IPS-18a (cell line): ENCODE measurements around the gene TGM1.
"Not testable (repeated sequence)": the region's sequence is repeated elsewhere in the genome, so short reads cannot be mapped to it uniquely, and the experiment has no call there.

ENCODE experiments used
- H3K27ac ChIP-seq: one replicate; pipeline ENCODE4 v1.5.1; 2013; ENCODE audit warnings: low read length
- H3K27me3 ChIP-seq: one replicate; pipeline ENCODE4 v1.6.1; 2013; ENCODE audit warnings: mild to moderate bottlenecking, low read length; ENCODE audit not compliant: control insufficient read depth, insufficient read depth
- H3K36me3 ChIP-seq: one replicate; pipeline ENCODE4 v1.6.1; 2013; ENCODE audit warnings: low read depth, low read length; ENCODE audit not compliant: control insufficient read depth
- H3K4me1 ChIP-seq: one replicate; pipeline ENCODE4 v1.6.1; 2013; ENCODE audit warnings: low read depth, low read length; ENCODE audit not compliant: control insufficient read depth
- H3K4me3 ChIP-seq: one replicate; pipeline ENCODE4 v1.5.1; 2013; ENCODE audit warnings: low read length
- H3K9ac ChIP-seq: one replicate; pipeline ENCODE4 v1.6.1; 2013; ENCODE audit warnings: mild to moderate bottlenecking, low read length, moderate library complexity
- H3K9me3 ChIP-seq: one replicate; pipeline ENCODE4 v1.6.1; 2013; ENCODE audit warnings: low read depth, low read length; ENCODE audit not compliant: control insufficient read depth

Gene TGM1

GRCh38 chr14:24233538-24233866 is 29.5 kb downstream of the TGM1 start:
- H3K27me3 ChIP-seq = no peaks in the 10 kb centered on the region
- peak overlapping the region; percentile 93 for H3K4me3 ChIP-seq
- H3K4me1 ChIP-seq = peaks cover 7% of the 10 kb centered on the region
- H3K9ac ChIP-seq = peak overlapping the region; percentile 79
- H3K36me3 ChIP-seq = peaks cover 27% of the 10 kb centered on the region
- H3K27ac ChIP-seq = peak overlapping the region; percentile 66
- H3K9me3 ChIP-seq = no peaks in the 10 kb centered on the region

- Histone ChIP-seq H3K9ac (peak within 1 kb of the TSS; percentile 79), H3K9me3 (no peaks in the 10 kb centered on the region), H3K27me3 (no peaks in the 10 kb centered on the region), H3K27ac (peak within 1 kb of the TSS; percentile 72), H3K36me3 (peaks cover 24% of the 10 kb centered on the region), H3K4me3 (peak within 1 kb of the TSS; percentile 93), H3K4me1 (peaks cover 7% of the 10 kb centered on the region)
Observed at GRCh38 chr14:24232645-24233537, 30.1 kb downstream of the TGM1 start, which contains the start of gene GMPR2. Gene GMPR2 (plus strand): TSS chr14:24232929. CDS start chr14:24233254, 325 bp downstream.

GRCh38 chr14:24232121-24232644 is 30.8 kb downstream of the TGM1 start, which contains the start of gene NEDD8:
Gene NEDD8 (minus strand): TSS chr14:24232367. CDS start chr14:24232267, 100 bp downstream.
- H3K9ac ChIP-seq = peak within 1 kb of the TSS; percentile 79
- peaks cover 17% of the 10 kb centered on the region for H3K36me3 ChIP-seq
- no peaks in the 10 kb centered on the region for H3K9me3 ChIP-seq
- peak within 1 kb of the TSS; percentile 93 for H3K4me3 ChIP-seq
- no peaks in the 10 kb centered on the region for H3K27me3 ChIP-seq
- H3K4me1 ChIP-seq = peaks cover 7% of the 10 kb centered on the region
- H3K27ac ChIP-seq = peak within 1 kb of the TSS; percentile 72

GRCh38 chr14:24231263-24232120 is 31.5 kb downstream of the TGM1 start:
- Histone ChIP-seq H3K27me3 (no peaks in the 10 kb centered on the region), H3K9ac (peak overlapping the region; percentile 79), H3K36me3 (peaks cover 10% of the 10 kb centered on the region), H3K9me3 (no peaks in the 10 kb centered on the region), H3K27ac (peak overlapping the region; percentile 72), H3K4me1 (peaks cover 7% of the 10 kb centered on the region), H3K4me3 (peak overlapping the region; percentile 93)

GRCh38 chr14:24228902-24229301 is 34.1 kb downstream of the TGM1 start:
- no peak overlapping the region for H3K9ac ChIP-seq
- H3K4me3 ChIP-seq = no peak overlapping the region
- peaks cover 7% of the 10 kb centered on the region for H3K4me1 ChIP-seq
- H3K36me3 ChIP-seq = peaks cover 2% of the 10 kb centered on the region
- H3K9me3 ChIP-seq = no peaks in the 10 kb centered on the region
- H3K27me3 ChIP-seq = no peaks in the 10 kb centered on the region
- H3K27ac ChIP-seq = no peak overlapping the region

GRCh38 chr14:24226473-24226872 is 36.5 kb downstream of the TGM1 start:
- Histone ChIP-seq H3K4me1 (no peaks in the 10 kb centered on the region), H3K27me3 (no peaks in the 10 kb centered on the region), H3K9ac (no peak overlapping the region), H3K27ac (no peak overlapping the region), H3K9me3 (no peaks in the 10 kb centered on the region), H3K36me3 (peaks cover 2% of the 10 kb centered on the region), H3K4me3 (no peak overlapping the region)

GRCh38 chr14:24224618-24225071 is 38.3 kb downstream of the TGM1 start:
- Histone ChIP-seq H3K9me3 (no peaks in the 10 kb centered on the region), H3K27me3 (no peaks in the 10 kb centered on the region), H3K27ac (no peak overlapping the region), H3K4me1 (no peaks in the 10 kb centered on the region), H3K9ac (no peak overlapping the region), H3K4me3 (no peak overlapping the region), H3K36me3 (peaks cover 2% of the 10 kb centered on the region)

GRCh38 chr14:24222987-24223386 is 40.0 kb downstream of the TGM1 start:
- H3K9me3 ChIP-seq, H3K4me1 ChIP-seq, H3K9ac ChIP-seq, H3K4me3 ChIP-seq, H3K36me3 ChIP-seq, H3K27me3 ChIP-seq, H3K27ac ChIP-seq: not testable (repeated sequence)

GRCh38 chr14:24219521-24219920 is 43.5 kb downstream of the TGM1 start:
- no peak overlapping the region for H3K9ac ChIP-seq
- no peaks in the 10 kb centered on the region for H3K36me3 ChIP-seq
- no peaks in the 10 kb centered on the region for H3K9me3 ChIP-seq
- no peaks in the 10 kb centered on the region for H3K4me1 ChIP-seq
- no peak overlapping the region for H3K4me3 ChIP-seq
- H3K27ac ChIP-seq = no peak overlapping the region
- no peaks in the 10 kb centered on the region for H3K27me3 ChIP-seq

- H3K27ac ChIP-seq = no peak overlapping the region
- no peak overlapping the region for H3K9ac ChIP-seq
- no peaks in the 10 kb centered on the region for H3K4me1 ChIP-seq
- H3K9me3 ChIP-seq = no peaks in the 10 kb centered on the region
- H3K27me3 ChIP-seq = no peaks in the 10 kb centered on the region
- H3K4me3 ChIP-seq = no peak overlapping the region
- peaks cover under 1% of the 10 kb centered on the region for H3K36me3 ChIP-seq
Observed at GRCh38 chr14:24219080-24219479, 43.9 kb downstream of the TGM1 start.

- H3K36me3 ChIP-seq, H3K9me3 ChIP-seq, H3K9ac ChIP-seq, H3K4me1 ChIP-seq, H3K4me3 ChIP-seq, H3K27ac ChIP-seq, H3K27me3 ChIP-seq: not testable (repeated sequence)
Observed at GRCh38 chr14:24216876-24217275, 46.1 kb downstream of the TGM1 start.
